ENCODE measurements around the gene ESYT1.

The ESYT1 gene

DNA sequence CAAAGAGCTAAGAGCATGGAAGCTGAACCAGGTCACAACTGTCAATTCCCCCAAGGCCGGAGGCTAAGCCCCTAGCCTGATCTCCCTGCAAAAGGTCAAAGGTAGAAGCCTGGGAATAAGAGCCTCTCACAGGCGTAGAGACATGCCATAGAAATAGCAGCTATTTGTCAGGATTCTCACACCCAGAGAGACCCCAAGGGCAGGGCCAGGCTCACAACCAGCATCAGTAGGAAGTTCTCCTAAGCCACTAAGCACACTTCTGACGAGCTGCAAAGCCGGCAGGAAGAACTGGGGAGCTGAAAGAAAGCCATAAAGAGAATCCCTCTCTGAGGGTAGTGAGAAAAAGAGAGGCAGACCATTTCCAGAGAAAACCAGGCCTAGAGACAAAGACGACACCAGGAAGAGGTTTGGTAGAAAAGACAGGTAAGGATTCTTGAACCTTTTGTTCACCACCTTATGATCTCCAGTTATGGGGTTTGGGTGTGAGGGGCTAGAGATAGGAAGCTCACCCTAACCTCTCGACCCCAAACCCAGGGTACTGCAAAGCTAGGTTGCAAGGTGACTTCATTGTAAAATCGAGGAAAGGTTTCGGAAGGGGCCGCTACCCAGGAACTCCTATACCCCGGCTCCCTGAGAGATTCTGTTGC is 60.2 kb downstream of the ESYT1 start:
- TF ChIP-seq POLR2A (IDR thresholded peaks at IDR 0.05; ENCODE audit: low read length) = no peak
- no peak for TF ChIP-seq GATA1 (IDR thresholded peaks at IDR 0.05; ENCODE audit: low read depth, low read length)

DNA sequence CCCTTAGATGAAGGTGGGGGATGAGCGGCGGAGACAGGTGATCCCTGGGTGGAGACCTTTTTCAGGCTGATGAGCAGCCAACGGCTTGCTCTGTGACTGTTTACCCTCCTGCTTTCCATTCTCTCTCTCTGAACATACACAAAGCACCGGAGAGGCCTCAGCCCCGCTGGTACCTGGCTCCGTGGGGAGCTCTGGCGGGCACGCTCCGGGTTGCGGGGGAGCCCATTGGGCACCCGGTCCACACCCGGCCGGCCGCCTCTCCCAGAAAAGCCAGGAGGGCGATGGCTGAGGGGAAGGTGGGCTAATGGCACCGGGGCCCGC is 60.7 kb downstream of the ESYT1 start:
- no peak for DNase-seq
- TF ChIP-seq GATA1 (IDR thresholded peaks at IDR 0.05; ENCODE audit: low read depth, low read length) (no peak), POLR2A (IDR thresholded peaks at IDR 0.05; ENCODE audit: low read length) (no peak)

More for the DNA sequence above, 60.2 kb downstream of the ESYT1 start:
- peak; percentile 34 to 55 for DNase-seq

DNA sequence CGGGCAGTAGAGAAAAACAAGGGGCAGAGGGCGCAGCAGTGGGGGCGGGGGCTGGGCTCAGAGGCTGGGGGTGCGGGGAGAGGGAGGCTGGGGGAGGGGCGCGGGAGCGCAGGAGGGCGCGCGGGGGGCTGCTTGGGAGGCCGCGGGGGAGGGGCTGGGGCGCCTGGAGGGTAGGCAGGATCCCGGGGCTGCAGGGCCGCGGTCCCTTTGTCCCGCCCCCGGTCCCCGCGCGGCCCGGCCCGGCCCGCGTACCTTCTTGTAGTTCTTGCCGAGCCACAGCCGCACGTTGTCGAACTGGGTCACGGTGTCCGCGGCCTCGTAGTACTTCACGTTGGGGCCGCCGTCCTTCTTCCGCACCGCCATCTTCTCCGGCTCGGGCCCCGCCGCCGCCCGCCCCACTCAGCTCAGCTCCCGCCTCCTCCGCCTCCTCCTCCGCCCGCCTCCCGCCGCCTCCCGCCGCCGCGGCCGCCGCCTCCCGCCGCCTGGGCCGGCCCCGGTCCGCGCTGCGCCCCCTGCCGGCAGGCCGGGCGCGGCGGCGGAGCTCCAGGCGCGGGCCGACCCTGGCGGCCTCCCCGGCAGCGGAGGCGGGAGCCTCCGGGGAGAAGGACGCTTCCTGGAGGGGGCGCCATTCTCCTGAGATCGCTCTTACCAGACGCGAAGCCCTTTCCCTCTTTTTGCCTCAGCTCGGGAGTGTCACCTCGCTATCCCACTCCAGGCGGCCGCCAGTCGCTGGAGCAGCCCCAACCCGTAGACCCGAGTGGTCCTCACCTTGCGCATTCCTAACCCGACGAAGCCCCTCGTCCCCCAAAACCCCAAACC is 61.2 kb downstream of the ESYT1 start, which contains the start of gene SMARCC2:
TSS of gene SMARCC2 (minus strand) at position 385 of the 819 bp plus-strand sequence. CDS start at position 363, 22 bp downstream.
- peak; percentile 90 to 96 for DNase-seq
- no peak for TF ChIP-seq GATA1 (IDR thresholded peaks at IDR 0.05; ENCODE audit: low read depth, low read length)
- no peak for TF ChIP-seq POLR2A (IDR thresholded peaks at IDR 0.05; ENCODE audit: low read length)

DNA sequence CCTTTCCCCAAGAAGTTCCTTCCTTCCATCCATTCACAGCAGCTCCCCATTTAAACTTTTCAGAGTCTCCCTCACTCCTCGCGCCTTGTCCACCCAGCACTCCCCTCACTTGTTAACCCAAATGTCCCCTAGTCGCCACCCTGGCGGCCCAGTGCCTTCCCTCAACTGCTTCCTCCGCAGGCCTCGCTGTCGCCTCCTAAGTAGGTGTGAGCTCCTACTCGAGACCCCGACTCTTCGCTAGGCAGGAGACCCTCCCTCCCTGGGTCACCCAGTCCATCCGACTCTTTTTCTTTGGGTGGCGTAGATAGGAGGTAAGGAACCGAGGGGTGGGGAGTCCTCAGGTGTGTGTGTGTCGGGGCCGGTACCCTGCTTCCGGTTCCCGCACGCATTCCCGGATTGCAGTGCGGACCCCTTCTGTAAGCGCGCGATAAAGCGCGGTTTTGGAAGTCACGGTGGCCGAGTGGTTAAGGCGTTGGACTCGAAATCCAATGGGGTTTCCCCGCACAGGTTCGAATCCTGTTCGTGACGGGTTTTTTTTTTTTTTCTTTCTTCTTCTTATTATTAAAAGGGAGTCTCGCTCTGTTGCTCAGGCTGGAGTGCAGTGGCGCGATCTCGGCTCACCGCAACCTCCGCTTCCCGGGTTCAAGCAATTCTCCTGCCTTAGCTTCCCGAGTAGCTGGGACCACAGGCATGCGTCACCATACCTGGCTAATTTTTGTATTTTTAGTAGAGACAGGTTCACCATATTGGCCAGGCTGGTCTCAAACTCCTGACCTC is 62.0 kb downstream of the ESYT1 start:
- DNase-seq = peak; percentile 90 to 93
- TF ChIP-seq POLR2A (IDR thresholded peaks at IDR 0.05; ENCODE audit: low read length) = peak; percentile 42
- no peak for TF ChIP-seq GATA1 (IDR thresholded peaks at IDR 0.05; ENCODE audit: low read depth, low read length)

DNA sequence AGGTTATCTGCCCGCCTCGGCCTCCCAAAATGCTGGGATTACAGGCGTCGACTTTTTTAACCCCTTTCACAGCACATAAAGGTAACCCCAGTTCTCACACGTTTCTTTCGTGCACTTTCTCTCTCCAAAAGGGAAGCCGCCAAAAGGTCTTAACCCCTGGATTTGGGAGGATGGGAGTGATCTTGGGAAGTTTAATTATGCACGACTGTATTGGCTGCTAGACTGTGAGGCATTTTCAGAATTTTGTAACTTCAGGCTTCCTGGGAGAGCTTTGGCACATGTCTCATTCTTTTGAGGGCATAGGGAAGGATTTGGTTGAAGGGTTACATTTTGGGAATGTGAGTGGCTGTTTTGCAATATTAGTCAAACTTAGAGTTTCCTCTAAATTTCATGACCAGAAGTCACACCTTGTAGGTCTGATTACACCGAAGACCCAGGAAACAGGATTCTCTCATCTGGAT is 62.7 kb downstream of the ESYT1 start:
- no peak for DNase-seq
- TF ChIP-seq GATA1 (IDR thresholded peaks at IDR 0.05; ENCODE audit: low read depth, low read length) = no peak
- no peak for TF ChIP-seq POLR2A (IDR thresholded peaks at IDR 0.05; ENCODE audit: low read length)

DNA sequence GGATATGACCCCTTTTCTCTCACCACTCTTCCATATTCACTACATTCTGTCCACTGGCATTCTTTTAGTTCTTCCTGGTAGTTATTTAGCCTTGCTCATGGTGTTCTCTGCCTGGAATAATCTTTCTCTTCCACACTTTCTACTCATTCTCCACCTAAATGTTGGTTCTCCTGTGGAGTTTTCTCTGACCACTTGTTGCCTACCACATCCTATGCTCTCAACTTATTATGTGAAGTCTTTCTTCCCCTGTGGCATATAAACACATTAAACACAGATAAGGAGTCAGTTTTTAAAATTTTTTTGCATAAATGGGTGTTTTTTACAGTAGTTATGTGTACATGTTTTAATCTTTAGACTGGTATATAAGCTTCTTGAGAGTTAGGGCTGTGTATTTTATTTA is 64.5 kb downstream of the ESYT1 start:
- no peak for DNase-seq
- no peak for TF ChIP-seq GATA1 (IDR thresholded peaks at IDR 0.05; ENCODE audit: low read depth, low read length)
- no peak for TF ChIP-seq POLR2A (IDR thresholded peaks at IDR 0.05; ENCODE audit: low read length)

DNA sequence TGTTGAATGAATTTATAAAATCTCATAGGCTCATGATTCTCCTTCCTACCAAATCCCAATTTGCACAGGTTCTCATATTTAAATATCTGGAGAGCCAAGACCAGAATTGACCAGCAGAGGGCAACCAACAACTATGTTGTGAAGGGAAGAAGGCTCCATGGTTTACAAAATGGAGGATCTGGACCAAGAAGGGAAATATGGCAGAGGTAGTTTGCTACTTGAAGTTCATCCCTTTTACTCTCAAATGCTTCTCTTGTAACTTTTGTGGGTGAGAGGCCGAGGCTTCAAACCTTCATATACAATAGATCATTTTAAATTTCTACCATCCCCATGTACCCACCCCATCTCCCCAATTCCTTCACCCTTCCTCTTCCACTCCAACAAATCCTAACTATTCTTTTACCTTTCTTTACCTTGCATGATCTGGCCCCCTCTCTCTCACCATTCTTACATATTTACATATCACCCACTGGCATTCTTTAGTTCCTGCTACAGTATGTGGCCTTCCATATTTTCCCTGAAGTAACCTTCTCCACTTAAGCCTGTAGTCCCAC is 65.0 kb downstream of the ESYT1 start:
- TF ChIP-seq POLR2A (IDR thresholded peaks at IDR 0.05; ENCODE audit: low read length) = no peak
- TF ChIP-seq GATA1 (IDR thresholded peaks at IDR 0.05; ENCODE audit: low read depth, low read length) = no peak
- DNase-seq = peak; percentile 87 to 93
